Activated naive CD8-positive, alpha-beta T cell treated with anti-CD3 and anti-CD28 coated beads, Interleukin-2, amount 10 ng/mL, durations not matched to agents 7 days and 5 days (primary cell): Measurements from ENCODE around the gene EPN3. TPM values are rescaled to one million over a fixed set of nuclear protein-coding genes. Genes with fewer than 3 reads are reported as not detected.

Source experiments
- ATAC-seq: fragments of 150-1000 bp; cut with Tn5 transposase; one replicate; pipeline ENCODE4 v1.10.0; 2021; ENCODE audit warnings: low read depth, moderate library complexity
- POLR2A ChIA-PET: fragments of 350-600 bp; sonication (Branson Sonifier 250); formaldehyde crosslinking; loops from one replicate; lab custom pipeline; 2021; ENCODE audit warnings: antibody characterized with exemption; lab: Charles Lee
- DNase-seq: peaks from one replicate; pipeline ENCODE4 v3.0.0; 2021
- H3K27ac Mint-ChIP-seq: one replicate; pipeline ENCODE4 v1.8.0; 2022; ENCODE audit warnings: mild to moderate bottlenecking, mixed read lengths
- H3K27me3 Mint-ChIP-seq: one replicate; pipeline ENCODE4 v1.8.0; 2022; ENCODE audit warnings: mild to moderate bottlenecking, moderate library complexity, mixed read lengths
- H3K36me3 Mint-ChIP-seq: one replicate; pipeline ENCODE4 v1.8.0; 2021; ENCODE audit warnings: mild to moderate bottlenecking, mixed read lengths
- H3K4me1 Mint-ChIP-seq: one replicate; pipeline ENCODE4 v1.8.0; 2021; ENCODE audit warnings: mixed read lengths
- H3K4me3 Mint-ChIP-seq: one replicate; pipeline ENCODE4 v1.8.0; 2022; ENCODE audit warnings: mild to moderate bottlenecking, moderate library complexity, mixed read lengths
- H3K9me3 Mint-ChIP-seq: one replicate; pipeline ENCODE4 v1.8.0; 2021; ENCODE audit warnings: mixed read lengths
- total RNA-seq, 2 experiments: library from RNA; stranded (reverse); gene quantifications; one replicate each; pipeline ENCODE4 v1.2.3, GENCODE V29; 2021

EPN3 gene
- total RNA-seq, 2 experiments from 2014 or later, result not detected

- Mint-ChIP-seq H3K4me3 (no peak overlapping the region), H3K27me3 (no peaks in the 10 kb centered on the region), H3K27ac (no peak overlapping the region), H3K9me3 (no peaks in the 10 kb centered on the region), H3K36me3 (no peaks in the 10 kb centered on the region), H3K4me1 (no peaks in the 10 kb centered on the region)
- POLR2A ChIA-PET, result no interaction called here
- no peak for DNase-seq
- no peak for ATAC-seq
Measured at GRCh38 chr17:50517504-50518383, 14.8 kb upstream of the EPN3 start.

- no peaks in the 10 kb centered on the region for H3K4me1 Mint-ChIP-seq
- H3K9me3 Mint-ChIP-seq, result no peaks in the 10 kb centered on the region
- no peak overlapping the region for H3K27ac Mint-ChIP-seq
- H3K36me3 Mint-ChIP-seq, result no peaks in the 10 kb centered on the region
- POLR2A ChIA-PET, result no interaction called here
- no peaks in the 10 kb centered on the region for H3K27me3 Mint-ChIP-seq
- DNase-seq (no peak), ATAC-seq (no peak)
- H3K4me3 Mint-ChIP-seq, result no peak overlapping the region
Measured at GRCh38 chr17:50518384-50519023, 14.0 kb upstream of the EPN3 start.

- H3K9me3 Mint-ChIP-seq, result no peaks in the 10 kb centered on the region
- no peak for ATAC-seq
- no peak overlapping the region for H3K27ac Mint-ChIP-seq
- H3K27me3 Mint-ChIP-seq, result no peaks in the 10 kb centered on the region
- POLR2A ChIA-PET, result no interaction called here
- no peaks in the 10 kb centered on the region for H3K4me1 Mint-ChIP-seq
- H3K36me3 Mint-ChIP-seq, result no peaks in the 10 kb centered on the region
- no peak overlapping the region for H3K4me3 Mint-ChIP-seq
- DNase-seq, result no peak
Measured at GRCh38 chr17:50519141-50519834, 13.2 kb upstream of the EPN3 start.

GRCh38 chr17:50520483-50520882 lies 12.1 kb upstream of the EPN3 start:
- H3K4me3 Mint-ChIP-seq, result no peak overlapping the region

GRCh38 chr17:50521514-50521913 lies 11.0 kb upstream of the EPN3 start:
- H3K27ac Mint-ChIP-seq, result no peak overlapping the region
- POLR2A ChIA-PET, result no interaction called here
- ATAC-seq, result no peak

More at GRCh38 chr17:50520483-50520882, 12.1 kb upstream of the EPN3 start:
- H3K27me3 Mint-ChIP-seq, result no peaks in the 10 kb centered on the region
- H3K36me3 Mint-ChIP-seq, result no peaks in the 10 kb centered on the region
- POLR2A ChIA-PET, result no interaction called here
- ATAC-seq (no peak), DNase-seq (no peak)
- H3K9me3 Mint-ChIP-seq, result no peaks in the 10 kb centered on the region
- H3K4me1 Mint-ChIP-seq, result no peaks in the 10 kb centered on the region
- no peak overlapping the region for H3K27ac Mint-ChIP-seq

GRCh38 chr17:50522766-50523165 lies 9.8 kb upstream of the EPN3 start:
- no peaks in the 10 kb centered on the region for H3K27me3 Mint-ChIP-seq
- no peaks in the 10 kb centered on the region for H3K36me3 Mint-ChIP-seq
- ATAC-seq (no peak), DNase-seq (no peak)
- no peak overlapping the region for H3K4me3 Mint-ChIP-seq
- no peaks in the 10 kb centered on the region for H3K4me1 Mint-ChIP-seq
- POLR2A ChIA-PET, result no interaction called here
- no peak overlapping the region for H3K27ac Mint-ChIP-seq
- H3K9me3 Mint-ChIP-seq, result no peaks in the 10 kb centered on the region

More at GRCh38 chr17:50521514-50521913, 11.0 kb upstream of the EPN3 start:
- no peaks in the 10 kb centered on the region for H3K27me3 Mint-ChIP-seq
- H3K4me3 Mint-ChIP-seq, result no peak overlapping the region
- DNase-seq, result no peak
- no peaks in the 10 kb centered on the region for H3K9me3 Mint-ChIP-seq
- H3K36me3 Mint-ChIP-seq, result no peaks in the 10 kb centered on the region
- no peaks in the 10 kb centered on the region for H3K4me1 Mint-ChIP-seq

GRCh38 chr17:50523208-50523607 lies 9.3 kb upstream of the EPN3 start:
- POLR2A ChIA-PET, result no interaction called here
- no peak overlapping the region for H3K4me3 Mint-ChIP-seq
- H3K4me1 Mint-ChIP-seq, result no peaks in the 10 kb centered on the region
- no peak for ATAC-seq
- no peak for DNase-seq
- H3K27ac Mint-ChIP-seq, result no peak overlapping the region
- no peaks in the 10 kb centered on the region for H3K9me3 Mint-ChIP-seq
- H3K36me3 Mint-ChIP-seq, result no peaks in the 10 kb centered on the region
- H3K27me3 Mint-ChIP-seq, result peaks cover under 1% of the 10 kb centered on the region

GRCh38 chr17:50524838-50525237 lies 7.7 kb upstream of the EPN3 start:
- Mint-ChIP-seq H3K27me3 (peaks cover 10% of the 10 kb centered on the region), H3K27ac (no peak overlapping the region), H3K4me3 (no peak overlapping the region), H3K4me1 (no peaks in the 10 kb centered on the region), H3K9me3 (no peaks in the 10 kb centered on the region), H3K36me3 (no peaks in the 10 kb centered on the region)
- ATAC-seq (no peak), DNase-seq (no peak)
- POLR2A ChIA-PET, result no interaction called here

- Mint-ChIP-seq H3K27me3 (peaks cover 26% of the 10 kb centered on the region), H3K36me3 (no peaks in the 10 kb centered on the region), H3K4me1 (no peaks in the 10 kb centered on the region), H3K4me3 (no peak overlapping the region), H3K27ac (no peak overlapping the region), H3K9me3 (no peaks in the 10 kb centered on the region)
- POLR2A ChIA-PET, result no interaction called here
- ATAC-seq, result no peak
- DNase-seq, result no peak
Measured at GRCh38 chr17:50527155-50527762, 5.3 kb upstream of the EPN3 start.

GRCh38 chr17:50527949-50528474 lies 4.5 kb upstream of the EPN3 start:
- ATAC-seq, result no peak
- POLR2A ChIA-PET, result no interaction called here
- DNase-seq, result no peak
- Mint-ChIP-seq H3K4me3 (no peak overlapping the region), H3K27me3 (peaks cover 32% of the 10 kb centered on the region), H3K27ac (no peak overlapping the region), H3K4me1 (peaks cover 4% of the 10 kb centered on the region), H3K36me3 (no peaks in the 10 kb centered on the region), H3K9me3 (no peaks in the 10 kb centered on the region)

- H3K4me3 Mint-ChIP-seq, result no peak overlapping the region
- POLR2A ChIA-PET, result no interaction called here
Measured at GRCh38 chr17:50529849-50530248, 2.7 kb upstream of the EPN3 start.

GRCh38 chr17:50531428-50532025 lies 1.0 kb upstream of the EPN3 start:
- Mint-ChIP-seq H3K27ac (no peak overlapping the region), H3K4me1 (peaks cover 10% of the 10 kb centered on the region), H3K9me3 (no peaks in the 10 kb centered on the region), H3K4me3 (no peak overlapping the region), H3K27me3 (peaks cover 59% of the 10 kb centered on the region), H3K36me3 (no peaks in the 10 kb centered on the region)
- no peak for ATAC-seq
- DNase-seq, result no peak
- POLR2A ChIA-PET, result interaction anchor here (0.9 kb wide), 1 partner anchor 52 kb away, joined by 3 read pairs; no protein-coding TSS in a partner anchor

More at GRCh38 chr17:50529849-50530248, 2.7 kb upstream of the EPN3 start:
- Mint-ChIP-seq H3K4me1 (peaks cover 10% of the 10 kb centered on the region), H3K9me3 (no peaks in the 10 kb centered on the region), H3K36me3 (no peaks in the 10 kb centered on the region), H3K27me3 (peaks cover 50% of the 10 kb centered on the region), H3K27ac (no peak overlapping the region)
- ATAC-seq (no peak), DNase-seq (no peak)

GRCh38 chr17:50533185-50533584 lies 650 bp downstream of the EPN3 start:
- peaks cover 59% of the 10 kb centered on the region for H3K27me3 Mint-ChIP-seq
- ATAC-seq (no peak), DNase-seq (no peak)
- no peak overlapping the region for H3K27ac Mint-ChIP-seq
- no peaks in the 10 kb centered on the region for H3K9me3 Mint-ChIP-seq
- no peaks in the 10 kb centered on the region for H3K36me3 Mint-ChIP-seq
- no peak overlapping the region for H3K4me3 Mint-ChIP-seq
- H3K4me1 Mint-ChIP-seq, result peaks cover 10% of the 10 kb centered on the region
- POLR2A ChIA-PET, result no interaction called here
